Measurements from ENCODE around the gene C12orf42. TPM values are rescaled to one million over a fixed set of nuclear protein-coding genes. Genes with fewer than 3 reads are reported as not detected.
A peak's percentile ranks its signal among the peaks of the same experiment; 100 is the strongest.

The C12orf42 gene
- total and polyA plus RNA-seq, 10 of the 15 experiments (the other 5 are each of a cell fraction or from before 2014, with no cell fraction given): 1.4 to 7.0 (median 2.4) TPM

- peak; percentile 50; the same call in 1 of the 2 replicates for TF ChIP-seq ZNF687 (IDR thresholded peaks at IDR 0.05)
- no peak for TF ChIP-seq BMI1 (IDR thresholded peaks at IDR 0.05; ENCODE audit: borderline replicate concordance)
- TF ChIP-seq JUND (IDR thresholded peaks at IDR 0.05; ENCODE audit: low read depth, low read length): no peak
- TF ChIP-seq PAX5 (IDR thresholded peaks at IDR 0.05; ENCODE audit: borderline replicate concordance, low read depth, low read length): no peak
- TF ChIP-seq BCLAF1 (IDR thresholded peaks at IDR 0.05): no peak
- TF ChIP-seq STAT1 (conservative IDR thresholded peaks at IDR 0.05): no peak
- TF ChIP-seq ZBTB33 (IDR thresholded peaks at IDR 0.05): no peak
- TF ChIP-seq KAT2A (conservative IDR thresholded peaks at IDR 0.05; ENCODE audit: control insufficient read depth, low read depth, low read length): no peak
- 0 out of 2 replicates have a peak, but pooled peaks have one; percentile 60 for TF ChIP-seq CREM (IDR thresholded peaks at IDR 0.05; ENCODE audit: low read depth)
- no peak for TF ChIP-seq HSF1 (IDR thresholded peaks at IDR 0.05; ENCODE audit: low read depth, low read length)
- no peak for TF ChIP-seq SMC3 (IDR thresholded peaks at IDR 0.05; ENCODE audit: borderline replicate concordance, low read length)
- no peak for TF ChIP-seq USF2 (IDR thresholded peaks at IDR 0.05; ENCODE audit: borderline replicate concordance, low read depth, low read length)
- TF ChIP-seq TARDBP (IDR thresholded peaks at IDR 0.05; ENCODE audit: borderline replicate concordance): no peak
- TF ChIP-seq ZZZ3 (IDR thresholded peaks at IDR 0.05; ENCODE audit: control insufficient read depth, insufficient read length, low read depth): no peak
These were observed 34.7 kb upstream of the C12orf42 start (continued) for GRCh38 chr12:103530307-103531066.

Data from GM12878 (cell line).